T-helper 17 cell (primary cell): ENCODE data around the gene ARMC9. TPM values are rescaled to one million over a fixed set of nuclear protein-coding genes. Genes with fewer than 3 reads are reported as not detected.
A peak's percentile ranks its signal among the peaks of the same experiment; 100 is the strongest.
"Not testable (repeated sequence)": the region's sequence is repeated elsewhere in the genome, so short reads cannot be mapped to it uniquely, and the experiment has no call there.

Experiments used
- ATAC-seq: fragments of 150-1000 bp; cut with Tn5 transposase; 2 replicates; pipeline ENCODE4 v1.10.0; 2021; ENCODE audit warnings: mild to moderate bottlenecking, moderate library complexity
- DNase-seq, 3 donors: peaks; one replicate each; pipeline versions ENCODE4 v3.0.0 to v3.0.0-alpha.2; 2020 to 2021
- H3K9me3 ChIP-seq: one replicate; pipeline ENCODE4 v1.7.0; 2013; ENCODE audit warnings: low read length, mild to moderate bottlenecking; ENCODE audit not compliant: control insufficient read depth, poor library complexity, severe bottlenecking
- H3K27ac Mint-ChIP-seq: one replicate; pipeline ENCODE4 v1.8.0; 2022; ENCODE audit warnings: mild to moderate bottlenecking, moderate library complexity, mixed read lengths
- H3K27me3 Mint-ChIP-seq: one replicate; pipeline ENCODE4 v1.8.0; 2022; ENCODE audit warnings: mixed read lengths
- H3K36me3 Mint-ChIP-seq: one replicate; pipeline ENCODE4 v1.8.0; 2022; ENCODE audit warnings: low read depth, mixed read lengths
- H3K4me1 Mint-ChIP-seq: one replicate; pipeline ENCODE4 v1.8.0; 2022; ENCODE audit warnings: mild to moderate bottlenecking, mixed read lengths
- H3K4me3 Mint-ChIP-seq: one replicate; pipeline ENCODE4 v1.8.0; 2022; ENCODE audit warnings: mild to moderate bottlenecking, moderate library complexity, mixed read lengths
- total RNA-seq, 4 donors: library from RNA in 2 of 4; stranded (reverse) in 2 of 4; gene quantifications; one replicate each; pipeline ENCODE4 v1.2.3 and lab custom pipeline; 2022 to 2026

Gene ARMC9
- total RNA-seq, 2 donors from 2014 or later: 0.37 to 0.73 TPM

- ATAC-seq: no peak
- Mint-ChIP-seq H3K36me3 (peaks cover 3% of the 10 kb centered on the region), H3K27me3 (peaks cover 50% of the 10 kb centered on the region), H3K4me1 (peaks cover 2% of the 10 kb centered on the region), H3K27ac (no peak overlapping the region), H3K4me3 (no peak overlapping the region)
- no peak for DNase-seq
- H3K9me3 ChIP-seq: no peaks in the 10 kb centered on the region
Measured at GRCh38 chr2:231187736-231188505, 10.5 kb upstream of the ARMC9 start.

DNA sequence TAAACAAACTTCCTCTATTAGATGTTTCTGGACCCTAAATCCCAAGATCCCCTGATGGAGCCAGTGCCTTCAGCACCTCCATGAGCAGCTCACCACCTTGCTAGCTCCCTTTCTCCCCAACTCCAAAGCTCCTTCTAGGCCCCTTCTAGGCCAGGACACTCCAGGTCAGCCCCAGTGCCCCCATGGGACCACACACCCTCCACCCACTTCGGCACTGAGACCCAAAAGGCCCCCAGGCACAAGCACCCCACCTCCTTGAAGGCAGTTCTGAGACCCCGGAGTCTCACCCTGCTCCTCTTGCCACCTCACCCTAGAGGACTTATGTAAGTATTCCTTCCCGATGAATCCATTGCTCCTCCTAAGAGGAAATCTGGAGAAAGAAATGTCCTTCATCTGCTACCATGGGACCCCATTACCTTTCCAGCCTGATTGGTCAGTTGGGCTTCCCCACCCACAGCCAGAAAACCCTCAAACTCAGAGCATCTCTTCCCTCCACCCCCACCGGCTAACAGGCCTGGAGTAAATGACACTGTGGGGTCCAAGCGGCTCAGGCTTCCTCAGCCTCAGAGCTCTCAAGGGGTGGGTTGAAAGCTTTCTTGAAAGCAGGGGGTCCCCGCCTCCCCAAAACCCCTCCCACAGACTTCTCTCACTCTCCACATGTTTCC, 9.8 kb upstream of the ARMC9 start:
- DNase-seq (no peak), ATAC-seq (no peak)
- Mint-ChIP-seq H3K27ac (no peak overlapping the region), H3K27me3 (peaks cover 52% of the 10 kb centered on the region), H3K4me1 (peaks cover 2% of the 10 kb centered on the region), H3K36me3 (peaks cover 3% of the 10 kb centered on the region), H3K4me3 (no peak overlapping the region)
- no peaks in the 10 kb centered on the region for H3K9me3 ChIP-seq

- H3K9me3 ChIP-seq: no peaks in the 10 kb centered on the region
- no peak overlapping the region for H3K4me3 Mint-ChIP-seq
- no peak overlapping the region for H3K27ac Mint-ChIP-seq
- no peak for ATAC-seq
- H3K27me3 Mint-ChIP-seq: peaks cover 55% of the 10 kb centered on the region
- peaks cover 3% of the 10 kb centered on the region for H3K36me3 Mint-ChIP-seq
- DNase-seq: no peak
- peaks cover 2% of the 10 kb centered on the region for H3K4me1 Mint-ChIP-seq
Measured at GRCh38 chr2:231189171-231189530, 9.3 kb upstream of the ARMC9 start.

- ATAC-seq (no peak), DNase-seq (no peak)
- no peak overlapping the region for H3K4me3 Mint-ChIP-seq
- peaks cover 3% of the 10 kb centered on the region for H3K36me3 Mint-ChIP-seq
- peaks cover 2% of the 10 kb centered on the region for H3K4me1 Mint-ChIP-seq
- no peak overlapping the region for H3K27ac Mint-ChIP-seq
- H3K27me3 Mint-ChIP-seq: peaks cover 57% of the 10 kb centered on the region
- H3K9me3 ChIP-seq: no peaks in the 10 kb centered on the region
Measured at GRCh38 chr2:231189571-231190495, 8.6 kb upstream of the ARMC9 start.

DNA sequence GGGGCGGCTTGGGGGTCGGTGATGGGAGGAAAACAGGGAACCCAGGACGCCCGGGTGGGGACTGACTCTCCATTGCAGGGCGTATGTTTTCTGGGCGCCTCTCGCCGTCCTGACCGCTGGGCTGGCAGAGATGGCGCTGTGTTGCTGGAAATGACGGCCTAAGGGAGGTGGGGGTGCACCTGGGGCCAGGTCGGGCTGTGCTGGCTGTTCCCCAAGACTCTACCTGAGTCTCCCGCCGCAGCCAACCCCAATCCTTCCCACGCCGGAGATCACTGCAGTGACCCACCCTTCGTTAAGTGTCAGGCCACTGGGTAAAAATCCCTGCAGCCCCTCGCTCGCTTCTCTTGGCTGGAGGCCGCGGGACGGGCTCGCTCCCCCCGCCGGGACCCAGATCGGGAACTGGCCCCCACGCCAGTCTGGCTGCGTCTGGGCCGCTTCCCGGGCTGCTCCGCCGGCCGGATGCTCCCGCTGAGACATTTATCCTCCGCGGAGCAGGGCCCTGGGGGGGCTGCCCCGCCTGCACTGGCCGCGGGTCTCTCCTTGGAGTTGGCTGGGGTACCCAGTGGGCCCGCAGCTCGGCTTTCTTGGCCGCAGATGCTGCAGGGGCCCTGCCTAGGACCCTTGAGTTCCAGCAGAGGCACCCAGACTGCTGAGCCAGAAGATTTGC, 7.8 kb upstream of the ARMC9 start:
- H3K9me3 ChIP-seq: no peaks in the 10 kb centered on the region
- Mint-ChIP-seq H3K27me3 (peaks cover 57% of the 10 kb centered on the region), H3K36me3 (peaks cover 3% of the 10 kb centered on the region), H3K27ac (no peak overlapping the region), H3K4me1 (peaks cover 2% of the 10 kb centered on the region), H3K4me3 (no peak overlapping the region)
- no peak for DNase-seq
- ATAC-seq: no peak

GRCh38 chr2:231191896-231192872, 6.2 kb upstream of the ARMC9 start:
- H3K9me3 ChIP-seq: no peaks in the 10 kb centered on the region
- Mint-ChIP-seq H3K27me3 (peaks cover 65% of the 10 kb centered on the region), H3K27ac (no peak overlapping the region), H3K4me3 (no peak overlapping the region), H3K36me3 (peaks cover 3% of the 10 kb centered on the region), H3K4me1 (peaks cover 7% of the 10 kb centered on the region)
- DNase-seq: no peak
- no peak for ATAC-seq

DNA sequence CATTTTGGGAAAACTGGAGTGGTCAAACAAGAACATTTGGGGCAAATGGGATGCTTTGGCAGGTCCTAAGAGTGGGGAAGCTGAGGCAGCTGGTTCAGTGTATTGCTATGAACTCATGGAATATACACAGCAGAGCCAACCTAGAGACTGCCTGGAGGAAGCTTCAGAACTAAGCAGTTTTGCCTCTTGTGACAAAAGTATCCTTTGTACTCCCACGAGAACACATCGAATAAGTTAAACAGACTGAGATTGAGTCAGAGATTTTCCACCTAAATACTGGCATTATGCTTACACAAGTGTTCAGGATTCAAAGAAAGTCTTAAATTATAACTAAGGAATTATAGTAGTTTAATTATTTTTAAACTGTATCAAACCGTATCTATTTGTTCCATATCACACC, 5.2 kb upstream of the ARMC9 start:
- no peaks in the 10 kb centered on the region for H3K9me3 ChIP-seq
- no peak overlapping the region for H3K4me3 Mint-ChIP-seq
- H3K4me1 Mint-ChIP-seq: peaks cover 9% of the 10 kb centered on the region
- no peak overlapping the region for H3K27ac Mint-ChIP-seq
- peaks cover 3% of the 10 kb centered on the region for H3K36me3 Mint-ChIP-seq
- H3K27me3 Mint-ChIP-seq: peaks cover 54% of the 10 kb centered on the region
- ATAC-seq: no peak
- no peak for DNase-seq

GRCh38 chr2:231196592-231196991, 1.8 kb upstream of the ARMC9 start:
- DNase-seq (no peak), ATAC-seq (no peak)
- Mint-ChIP-seq H3K27me3 (peaks cover 43% of the 10 kb centered on the region), H3K4me1 (peaks cover 14% of the 10 kb centered on the region), H3K36me3 (no peaks in the 10 kb centered on the region), H3K27ac (no peak overlapping the region), H3K4me3 (peak overlapping the region; percentile 63)
- no peaks in the 10 kb centered on the region for H3K9me3 ChIP-seq

DNA sequence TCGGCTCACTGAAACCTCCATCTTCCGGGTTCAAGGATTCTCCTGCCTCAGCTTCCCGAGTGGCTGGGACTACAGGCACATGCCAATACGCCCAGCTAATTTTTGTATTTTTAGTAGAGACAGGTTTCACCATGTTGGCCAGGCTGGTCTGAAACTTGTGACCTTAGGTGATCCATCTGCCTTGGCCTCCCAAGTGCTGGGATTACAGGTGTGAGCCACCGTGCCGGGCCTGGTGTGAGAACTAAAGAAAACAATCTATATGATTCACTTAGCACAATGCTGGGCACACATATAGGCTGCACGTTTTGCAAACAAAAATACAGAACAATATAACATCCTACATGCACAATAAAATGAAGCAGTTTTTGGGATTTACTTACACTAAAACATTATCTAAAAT, 1.2 kb upstream of the ARMC9 start:
- H3K27ac Mint-ChIP-seq: peak overlapping the region; percentile 68
- not testable (repeated sequence) for H3K36me3 Mint-ChIP-seq, ATAC-seq, H3K9me3 ChIP-seq, DNase-seq
- H3K4me1 Mint-ChIP-seq: peaks cover 14% of the 10 kb centered on the region
- peaks cover 39% of the 10 kb centered on the region for H3K27me3 Mint-ChIP-seq
- H3K4me3 Mint-ChIP-seq: peak overlapping the region; percentile 94

GRCh38 chr2:231197706-231198290, 633 bp upstream of the ARMC9 start:
- H3K27me3 Mint-ChIP-seq: peaks cover 33% of the 10 kb centered on the region
- peak overlapping the region; percentile 68 for H3K27ac Mint-ChIP-seq
- DNase-seq: no peak
- peaks cover 14% of the 10 kb centered on the region for H3K4me1 Mint-ChIP-seq
- ATAC-seq: peak; percentile 4
- no peaks in the 10 kb centered on the region for H3K9me3 ChIP-seq
- peak overlapping the region; percentile 94 for H3K4me3 Mint-ChIP-seq
- no peaks in the 10 kb centered on the region for H3K36me3 Mint-ChIP-seq

GRCh38 chr2:231199219-231199618, 788 bp downstream of the ARMC9 start:
- no peak for DNase-seq
- H3K36me3 Mint-ChIP-seq: peaks cover 2% of the 10 kb centered on the region
- peak overlapping the region; percentile 16 for H3K27ac Mint-ChIP-seq
- H3K27me3 Mint-ChIP-seq: peaks cover 31% of the 10 kb centered on the region
- peaks cover 15% of the 10 kb centered on the region for H3K4me1 Mint-ChIP-seq
- no peak for ATAC-seq
- H3K4me3 Mint-ChIP-seq: peak overlapping the region; percentile 87
- H3K9me3 ChIP-seq: no peaks in the 10 kb centered on the region
